Measurements from ENCODE around the gene LEPROT. TPM values are rescaled to one million over a fixed set of nuclear protein-coding genes. Genes with fewer than 3 reads are reported as not detected.
"Not testable (repeated sequence)": the region's sequence is repeated elsewhere in the genome, so short reads cannot be mapped to it uniquely, and the experiment has no call there.

LEPROT gene, protein sequence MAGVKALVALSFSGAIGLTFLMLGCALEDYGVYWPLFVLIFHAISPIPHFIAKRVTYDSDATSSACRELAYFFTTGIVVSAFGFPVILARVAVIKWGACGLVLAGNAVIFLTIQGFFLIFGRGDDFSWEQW
- total RNA-seq (2014; rRNA removed; shearing (Covaris generic)): 40.8 and 53.8 TPM in 2 replicates
- 41.4 and 52.2 TPM in 2 replicates for polyA plus RNA-seq (2014; cell fraction: nucleus; rRNA removed)

GRCh38 chr1:65420590-65421350, at the start of gene LEPROT, which contains the start of gene LEPR:
TSS of gene LEPROT (plus strand) at chr1:65420668. CDS start at chr1:65420725, 57 bp downstream.
TSS of gene LEPR (plus strand) at chr1:65420668. CDS start at chr1:65565566, 144,898 bp downstream.
- peak; percentile 22 for DNase-seq (ENCODE audit: extremely low read depth, low read depth)

GRCh38 chr1:65371544-65371943, 48.9 kb upstream of the LEPROT start:
- no peak for DNase-seq (ENCODE audit: extremely low read depth, low read depth)

- peak; percentile 9 for DNase-seq (ENCODE audit: extremely low read depth, low read depth)
Observed at GRCh38 chr1:65372557-65372956, 47.9 kb upstream of the LEPROT start.

DNA sequence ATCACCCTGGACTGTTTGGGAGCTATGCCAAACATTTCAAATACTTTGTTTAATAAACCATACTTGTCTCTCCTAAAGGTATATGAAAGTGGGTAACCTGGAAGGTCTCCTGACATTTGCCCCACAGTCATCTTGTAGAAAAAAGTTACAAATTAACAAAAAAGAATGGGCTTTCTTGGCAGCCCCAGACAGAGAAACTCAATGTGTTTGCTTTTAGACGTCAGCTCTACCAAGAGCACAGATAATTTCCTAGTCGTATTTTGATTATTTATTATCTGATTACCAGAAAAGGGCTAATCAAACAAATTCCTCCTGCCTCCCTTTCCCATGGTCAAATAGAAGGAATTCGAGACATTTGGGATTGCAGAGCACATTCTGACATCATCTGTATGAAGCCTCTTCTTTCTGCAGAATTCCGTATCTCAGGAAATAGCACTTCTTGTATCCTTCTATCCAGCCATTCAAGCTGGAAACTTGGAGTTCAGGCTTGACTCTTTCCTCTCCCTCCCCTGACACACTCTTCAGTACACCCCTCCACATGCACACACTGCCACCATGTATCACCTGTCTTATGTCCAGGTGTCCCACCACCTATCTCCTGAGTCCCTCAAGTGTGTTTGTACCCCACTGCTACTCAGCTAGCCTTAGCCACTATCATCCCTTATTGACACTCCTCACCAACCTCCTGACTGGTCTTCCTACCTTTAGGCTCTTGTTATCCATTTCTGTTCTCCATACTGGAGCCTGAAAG, 42.8 kb upstream of the LEPROT start:
- no peak for DNase-seq (ENCODE audit: extremely low read depth, low read depth)

DNA sequence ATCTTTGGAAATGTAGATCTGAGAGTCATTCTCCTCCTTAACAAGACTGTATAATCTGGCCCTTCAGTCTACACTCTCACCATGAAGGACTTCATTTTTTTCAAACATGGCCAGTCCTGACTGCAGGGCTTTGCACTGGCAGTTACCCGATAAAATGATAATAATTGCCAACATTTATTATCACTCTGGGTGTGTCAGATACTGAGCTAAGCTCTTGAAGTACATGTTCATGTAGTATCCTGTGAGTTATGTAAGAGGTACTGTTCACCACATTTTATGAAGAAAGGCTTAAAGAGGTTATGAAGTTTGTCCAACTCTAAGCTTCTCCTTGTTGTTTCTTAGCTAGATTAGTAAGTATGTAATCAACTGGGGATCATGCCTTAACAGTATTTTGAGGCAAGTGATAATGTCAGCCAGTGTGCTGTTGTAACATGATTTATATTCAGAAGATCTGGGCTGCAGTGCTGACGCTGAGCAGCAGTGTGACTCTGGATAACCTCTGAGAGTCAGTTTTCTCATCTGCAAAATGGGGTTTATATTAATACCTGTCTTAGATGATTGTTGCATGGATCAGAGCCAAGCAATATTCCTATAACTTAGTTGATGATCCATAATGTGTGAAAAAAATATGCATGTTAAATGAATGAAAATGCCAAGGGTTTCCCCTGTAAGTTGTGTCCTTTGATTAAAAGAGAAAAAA, 42.1 kb upstream of the LEPROT start:
- DNase-seq (ENCODE audit: extremely low read depth, low read depth): no peak

- DNase-seq (ENCODE audit: extremely low read depth, low read depth): not testable (repeated sequence)
Observed at GRCh38 chr1:65384426-65384825, 36.0 kb upstream of the LEPROT start.

DNA sequence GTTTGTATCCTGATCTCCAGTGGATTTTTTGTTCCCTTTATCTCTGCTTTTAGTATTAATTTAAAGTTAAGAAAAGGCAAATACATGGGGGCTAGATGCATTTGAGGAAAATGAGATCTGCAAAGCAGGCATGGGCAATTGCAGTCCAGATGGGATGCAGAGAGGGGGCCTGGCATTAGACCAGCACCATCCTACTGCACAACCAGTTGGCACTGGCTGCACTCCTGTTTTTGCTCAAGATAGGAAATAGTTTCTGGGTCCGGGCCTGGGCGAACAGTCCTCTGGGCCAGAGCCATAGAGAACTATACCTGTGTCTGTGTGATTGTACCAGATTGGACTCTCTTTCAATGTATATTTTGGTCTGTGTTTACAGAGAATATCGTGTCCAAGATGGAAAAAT, 34.0 kb upstream of the LEPROT start:
- DNase-seq (ENCODE audit: extremely low read depth, low read depth): no peak

- DNase-seq (ENCODE audit: extremely low read depth, low read depth): no peak
Observed at GRCh38 chr1:65387821-65388220, 32.6 kb upstream of the LEPROT start.

DNA sequence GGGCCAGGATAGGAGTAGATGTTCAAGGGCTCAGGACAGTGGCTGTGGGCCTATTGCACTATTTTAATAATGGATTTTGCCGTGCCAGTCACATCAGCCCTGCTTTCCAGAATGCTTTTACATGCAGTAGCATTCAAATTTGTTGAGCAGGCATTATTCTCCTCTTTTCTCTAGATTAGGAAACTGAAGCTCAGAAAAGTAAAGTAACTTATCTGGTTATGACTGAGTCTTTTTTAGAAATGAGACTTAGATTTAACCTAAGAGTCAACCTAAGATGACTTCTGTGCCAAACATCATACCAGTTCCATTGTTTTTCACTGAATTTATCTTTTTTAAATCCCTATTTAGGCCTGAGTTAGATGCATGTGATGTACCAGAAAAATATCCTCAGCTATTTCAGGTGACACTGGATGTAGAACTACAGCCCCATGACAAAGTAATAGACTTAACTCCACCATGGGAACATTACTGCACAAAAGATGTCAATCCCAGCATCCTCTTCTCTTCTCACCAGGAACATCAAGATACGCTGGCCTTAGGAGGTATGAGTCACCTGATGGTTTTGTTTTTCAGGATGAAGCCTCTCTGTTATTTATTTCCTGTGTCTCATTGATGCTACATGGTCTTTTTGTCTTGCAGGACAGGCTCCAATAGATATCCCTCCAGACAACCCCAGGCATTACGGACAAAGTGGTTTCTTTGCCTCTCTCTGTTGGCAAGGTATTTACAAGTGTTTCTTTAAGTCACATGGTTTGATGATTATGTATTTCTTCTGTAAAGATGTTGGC, 31.4 kb upstream of the LEPROT start:
- no peak for DNase-seq (ENCODE audit: extremely low read depth, low read depth)

- DNase-seq (ENCODE audit: extremely low read depth, low read depth): no peak
Observed at GRCh38 chr1:65392497-65392896, 28.0 kb upstream of the LEPROT start.

GRCh38 chr1:65393347-65393746, 27.1 kb upstream of the LEPROT start:
- no peak for DNase-seq (ENCODE audit: extremely low read depth, low read depth)

DNA sequence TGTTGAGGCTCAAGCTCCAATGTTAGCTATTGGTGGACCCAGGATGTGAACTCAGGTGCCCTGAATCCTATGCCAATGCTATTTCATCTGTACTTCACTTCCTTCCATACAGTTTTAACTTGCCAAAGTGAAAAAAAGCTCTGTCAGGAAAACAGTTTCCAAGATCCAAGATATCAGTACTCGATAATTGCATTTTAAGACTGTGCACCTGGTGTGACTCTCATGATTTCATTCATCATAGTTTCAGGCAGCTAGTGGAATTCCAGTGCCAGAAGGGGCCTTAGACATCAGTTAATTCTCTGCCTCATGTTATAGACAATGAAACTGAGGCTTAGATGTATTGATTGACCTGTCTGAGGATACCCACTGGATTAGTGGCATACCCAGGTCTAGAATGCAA, 26.5 kb upstream of the LEPROT start:
- no peak for DNase-seq (ENCODE audit: extremely low read depth, low read depth)

DNA sequence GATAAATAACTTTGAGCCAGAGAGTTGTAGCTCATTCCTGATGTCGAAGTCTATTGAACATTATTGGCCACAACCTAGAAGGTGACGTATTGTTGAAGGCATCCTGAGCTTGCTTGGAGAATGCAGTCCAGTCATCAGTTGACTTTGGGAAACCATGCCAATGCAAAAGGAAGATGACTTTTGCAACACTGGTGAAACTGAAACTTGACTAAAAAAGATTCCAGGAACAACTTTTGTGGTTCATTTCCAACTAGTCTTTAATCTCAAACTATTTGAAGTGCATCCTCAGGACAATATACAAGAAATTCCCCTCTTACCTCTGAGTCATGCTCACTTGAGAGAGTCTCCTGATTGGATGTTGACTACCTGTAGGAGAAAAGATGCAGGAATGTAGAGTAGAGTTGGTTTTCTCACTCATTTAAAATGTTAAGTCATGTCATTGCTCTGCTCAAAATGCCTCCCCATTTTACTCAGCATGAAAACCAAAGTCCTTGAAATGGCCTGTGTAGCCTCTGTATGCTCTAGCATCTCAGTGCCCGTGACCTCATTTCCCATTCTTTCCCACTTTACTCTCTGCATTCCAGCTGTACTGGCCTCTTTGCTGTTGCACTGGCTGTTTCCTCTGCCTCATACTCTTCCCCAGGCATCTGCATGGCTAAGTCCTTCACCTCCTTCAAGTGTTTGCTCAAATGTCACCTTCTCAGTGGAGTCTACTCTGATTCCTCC, 24.4 kb upstream of the LEPROT start:
- DNase-seq (ENCODE audit: extremely low read depth, low read depth): no peak

GRCh38 chr1:65398083-65398482, 22.4 kb upstream of the LEPROT start:
- DNase-seq (ENCODE audit: extremely low read depth, low read depth): no peak

DNA sequence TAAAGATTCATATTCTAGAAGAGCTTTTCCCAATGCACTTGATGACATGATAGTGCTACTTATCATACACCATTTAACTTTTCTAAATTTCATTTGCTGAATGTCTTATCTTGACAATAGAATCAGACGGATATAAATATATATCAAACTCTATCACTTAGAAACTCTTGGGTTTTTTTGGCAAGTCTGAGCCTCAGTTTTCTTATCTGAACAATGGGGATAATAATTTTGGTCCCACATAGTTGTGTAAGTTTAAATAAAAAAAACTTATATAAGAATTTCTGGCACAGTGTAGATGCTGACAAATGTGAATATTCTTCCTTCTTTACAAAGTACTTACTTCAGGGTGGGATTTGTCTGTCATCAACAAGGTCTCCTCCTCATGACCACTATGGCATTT, 21.5 kb upstream of the LEPROT start:
- DNase-seq (ENCODE audit: extremely low read depth, low read depth): no peak

- no peak for DNase-seq (ENCODE audit: extremely low read depth, low read depth)
Observed at GRCh38 chr1:65401612-65402011, 18.9 kb upstream of the LEPROT start.

- DNase-seq (ENCODE audit: extremely low read depth, low read depth): no peak
Observed at GRCh38 chr1:65404941-65405340, 15.5 kb upstream of the LEPROT start.

DNA sequence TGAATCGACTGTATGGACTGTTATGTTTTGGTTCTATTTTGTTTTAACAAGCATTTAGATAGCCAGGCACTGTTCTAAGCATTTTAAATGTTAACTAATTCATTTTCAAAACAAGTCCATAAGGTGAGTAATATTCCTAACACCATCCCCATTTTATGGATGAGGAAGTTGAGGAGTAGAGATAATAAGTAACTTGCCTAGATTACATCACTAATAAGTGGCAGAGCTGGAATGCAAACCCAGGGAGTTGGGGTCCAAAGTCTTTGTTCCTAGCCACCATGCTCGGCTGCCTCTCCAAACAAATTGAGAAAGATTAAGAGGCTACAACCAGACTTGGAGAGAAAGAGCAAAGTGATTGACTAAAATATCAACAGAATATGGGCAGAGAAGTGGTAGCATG, 12.6 kb upstream of the LEPROT start:
- no peak for DNase-seq (ENCODE audit: extremely low read depth, low read depth)

GRCh38 chr1:65409314-65409713, 11.2 kb upstream of the LEPROT start:
- no peak for DNase-seq (ENCODE audit: extremely low read depth, low read depth)
